OCI-LY1 (cell line): Measurements from ENCODE around the gene PSME2.

Experiments used
- H2AFZ ChIP-seq: fragments of 200-600 bp; sonication (generic), shearing (Covaris generic); 2 replicates; pipeline ENCODE4 v1.6.0; 2014; ENCODE audit warnings: antibody characterized with exemption, mild to moderate bottlenecking, low read length
- H3F3A ChIP-seq: fragments of 200-600 bp; sonication (generic), shearing (Covaris generic); 2 replicates; pipeline ENCODE4 v1.6.0; 2014; ENCODE audit warnings: mild to moderate bottlenecking, antibody characterized with exemption, low read length, moderate library complexity; ENCODE audit not compliant: insufficient read depth
- H3K27ac ChIP-seq: fragments of 200-600 bp; sonication (generic); 2 replicates; pipeline ENCODE4 v1.5.1; 2014; ENCODE audit warnings: low read length, mixed run types, mild to moderate bottlenecking, low read depth; ENCODE audit not compliant: poor library complexity, severe bottlenecking
- H3K27me3 ChIP-seq: fragments of 200-600 bp; sonication (generic); 2 replicates; pipeline ENCODE4 v1.6.0; 2014; ENCODE audit warnings: antibody characterized with exemption, mild to moderate bottlenecking, low read length, moderate library complexity; ENCODE audit not compliant: insufficient read depth
- H3K36me3 ChIP-seq: fragments of 200-600 bp; sonication (generic); 2 replicates; pipeline ENCODE4 v1.6.1; 2014; ENCODE audit warnings: mild to moderate bottlenecking, antibody characterized with exemption, low read length, moderate library complexity, mixed read lengths; ENCODE audit not compliant: insufficient read depth
- H3K4me1 ChIP-seq: fragments of 200-600 bp; sonication (generic); 2 replicates; pipeline ENCODE4 v1.5.1; 2014; ENCODE audit warnings: mild to moderate bottlenecking, low read length, moderate library complexity; ENCODE audit not compliant: insufficient read depth, severe bottlenecking
- H3K4me2 ChIP-seq: fragments of 200-600 bp; sonication (generic), shearing (Covaris generic); 2 replicates; pipeline ENCODE4 v1.6.1; 2014; ENCODE audit warnings: low read length
- H3K4me3 ChIP-seq: fragments of 200-600 bp; sonication (generic); 2 replicates; pipeline ENCODE4 v1.5.1; 2014; ENCODE audit warnings: low read length, low read depth, mild to moderate bottlenecking, mixed read lengths; ENCODE audit not compliant: poor library complexity, severe bottlenecking
- H3K79me2 ChIP-seq: fragments of 200-600 bp; shearing (Covaris generic); 2 replicates; pipeline ENCODE4 v1.6.1; 2016; ENCODE audit warnings: mixed run types, low read length, mixed read lengths; ENCODE audit not compliant: insufficient read depth
- H3K9ac ChIP-seq: fragments of 200-600 bp; sonication (generic), shearing (Covaris generic); 2 replicates; pipeline ENCODE4 v1.6.1; 2014; ENCODE audit warnings: mild to moderate bottlenecking, low read length, mixed read lengths
- H3K9me2 ChIP-seq: fragments of 200-600 bp; sonication (generic), shearing (Covaris generic); 2 replicates; pipeline ENCODE4 v1.6.1; 2014; ENCODE audit warnings: low read depth, mild to moderate bottlenecking, low read length, mixed read lengths
- H3K9me3 ChIP-seq: fragments of 200-600 bp; shearing (Covaris generic); 2 replicates; pipeline ENCODE4 v1.6.1; 2014; ENCODE audit warnings: low read length, mixed read lengths
- H4K20me1 ChIP-seq: fragments of 200-600 bp; sonication (generic), shearing (Covaris generic); 2 replicates; pipeline ENCODE4 v1.6.0; 2016; ENCODE audit warnings: mild to moderate bottlenecking, low read length; ENCODE audit not compliant: insufficient read depth
- EZH2 ChIP-seq: fragments of 200-600 bp; sonication (generic), shearing (Covaris generic); IDR thresholded peaks from 2 replicates; pipeline ENCODE4 v1.8.0; 2017; ENCODE audit warnings: borderline replicate concordance, mixed run types, mild to moderate bottlenecking, antibody characterized with exemption, low read length, moderate library complexity, mixed read lengths
- TF ChIP-seq, protein P1 (sequence below): fragments of 200-600 bp; sonication (generic), shearing (Covaris generic); IDR thresholded peaks from 2 replicates; pipeline ENCODE4 v1.5.1; 2017; ENCODE audit warnings: mild to moderate bottlenecking, antibody characterized with exemption, low read length, moderate library complexity, mixed read lengths

The PSME2 gene

DNA sequence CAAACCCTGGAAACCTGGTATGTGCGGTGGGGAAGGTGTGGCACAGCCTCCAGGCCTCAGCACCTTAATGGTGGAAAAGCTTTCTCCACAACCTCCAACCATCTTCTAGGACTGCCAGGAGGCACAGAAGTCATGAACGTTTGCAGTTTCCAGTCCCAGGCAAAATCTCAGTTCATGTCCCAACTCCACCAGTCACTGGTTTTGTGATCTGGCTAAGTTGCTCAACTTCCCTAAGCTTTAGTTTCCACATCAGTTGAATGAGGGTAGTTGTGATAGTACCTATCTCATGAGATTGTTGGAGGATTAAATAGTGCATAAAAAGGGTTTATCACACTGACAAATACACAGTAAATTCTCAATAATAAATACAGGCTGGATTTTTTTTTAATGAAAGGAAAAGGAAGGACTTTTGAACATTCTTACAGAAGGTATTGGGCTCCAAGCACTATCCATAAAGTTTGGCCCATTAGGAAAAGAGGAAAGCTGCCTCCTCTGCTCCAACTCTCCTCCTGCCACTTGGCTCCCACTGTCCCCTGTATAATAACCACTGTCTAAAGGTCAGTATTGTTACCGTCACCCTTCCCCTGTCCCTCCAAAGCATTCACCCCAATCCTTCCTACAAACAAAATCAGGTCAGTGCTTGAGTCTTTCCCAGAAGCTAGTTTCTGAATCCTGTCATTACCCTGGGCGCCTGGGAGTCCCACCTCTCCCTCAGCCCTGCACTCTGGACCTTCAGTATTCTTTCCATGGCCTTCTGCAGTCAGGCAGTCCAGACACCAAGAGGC, 46.0 kb downstream of the PSME2 start:
- H3K79me2 ChIP-seq, result no peaks in the 10 kb centered on the region
- no peak overlapping the region for H2AFZ ChIP-seq
- H3K4me1 ChIP-seq, result peaks cover 5% of the 10 kb centered on the region
- no peaks in the 10 kb centered on the region for H3K27me3 ChIP-seq
- H3F3A ChIP-seq, result no peaks in the 10 kb centered on the region
- no peak overlapping the region for H3K27ac ChIP-seq
- no peaks in the 10 kb centered on the region for H3K9me2 ChIP-seq
- no peaks in the 10 kb centered on the region for H3K9me3 ChIP-seq
- no peak overlapping the region for H3K4me2 ChIP-seq
- H3K9ac ChIP-seq, result no peak overlapping the region
- H3K36me3 ChIP-seq, result peaks cover 34% of the 10 kb centered on the region
- TF ChIP-seq EZH2, result no peak
- TF ChIP-seq, protein P1, sequence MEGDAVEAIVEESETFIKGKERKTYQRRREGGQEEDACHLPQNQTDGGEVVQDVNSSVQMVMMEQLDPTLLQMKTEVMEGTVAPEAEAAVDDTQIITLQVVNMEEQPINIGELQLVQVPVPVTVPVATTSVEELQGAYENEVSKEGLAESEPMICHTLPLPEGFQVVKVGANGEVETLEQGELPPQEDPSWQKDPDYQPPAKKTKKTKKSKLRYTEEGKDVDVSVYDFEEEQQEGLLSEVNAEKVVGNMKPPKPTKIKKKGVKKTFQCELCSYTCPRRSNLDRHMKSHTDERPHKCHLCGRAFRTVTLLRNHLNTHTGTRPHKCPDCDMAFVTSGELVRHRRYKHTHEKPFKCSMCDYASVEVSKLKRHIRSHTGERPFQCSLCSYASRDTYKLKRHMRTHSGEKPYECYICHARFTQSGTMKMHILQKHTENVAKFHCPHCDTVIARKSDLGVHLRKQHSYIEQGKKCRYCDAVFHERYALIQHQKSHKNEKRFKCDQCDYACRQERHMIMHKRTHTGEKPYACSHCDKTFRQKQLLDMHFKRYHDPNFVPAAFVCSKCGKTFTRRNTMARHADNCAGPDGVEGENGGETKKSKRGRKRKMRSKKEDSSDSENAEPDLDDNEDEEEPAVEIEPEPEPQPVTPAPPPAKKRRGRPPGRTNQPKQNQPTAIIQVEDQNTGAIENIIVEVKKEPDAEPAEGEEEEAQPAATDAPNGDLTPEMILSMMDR, result no peak
- no peak overlapping the region for H3K4me3 ChIP-seq
- H4K20me1 ChIP-seq, result no peaks in the 10 kb centered on the region

DNA sequence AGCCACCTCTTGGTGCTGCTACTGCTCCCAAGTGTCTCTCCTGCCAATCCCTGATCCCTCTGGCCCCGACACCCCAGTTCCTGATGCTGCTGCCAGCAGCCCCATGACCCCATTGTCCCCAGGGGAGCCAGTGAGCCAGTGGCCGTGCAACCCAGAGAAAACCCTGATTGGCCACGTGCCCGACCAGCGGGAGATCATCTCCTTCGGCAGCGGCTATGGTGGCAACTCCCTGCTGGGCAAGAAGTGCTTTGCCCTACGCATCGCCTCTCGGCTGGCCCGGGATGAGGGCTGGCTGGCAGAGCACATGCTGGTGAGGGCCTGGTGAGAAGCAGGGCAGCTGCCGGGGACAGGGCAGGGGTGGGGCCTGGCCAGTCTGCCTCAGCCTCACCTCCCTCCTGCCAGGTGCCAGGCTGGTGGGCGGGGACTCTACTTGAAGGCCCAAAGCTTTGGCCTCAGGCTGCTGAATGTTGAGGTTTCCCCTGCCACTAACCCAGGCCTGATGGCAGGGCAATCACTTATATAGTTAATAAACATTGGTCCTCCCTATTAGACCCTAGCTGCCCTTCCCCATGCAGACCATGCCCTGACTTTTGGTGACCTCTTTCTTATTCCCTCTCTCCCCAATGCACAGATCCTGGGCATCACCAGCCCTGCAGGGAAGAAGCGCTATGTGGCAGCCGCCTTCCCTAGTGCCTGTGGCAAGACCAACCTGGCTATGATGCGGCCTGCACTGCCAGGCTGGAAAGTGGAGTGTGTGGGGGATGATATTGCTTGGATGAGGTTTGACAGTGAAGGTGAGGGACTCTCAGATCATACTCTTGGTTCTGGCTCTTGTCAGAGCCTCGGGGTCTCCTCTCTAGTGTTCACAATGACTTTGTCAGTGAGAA, 47.2 kb downstream of the PSME2 start:
- H3K36me3 ChIP-seq, result peaks cover 28% of the 10 kb centered on the region
- TF ChIP-seq, protein P1, result no peak
- TF ChIP-seq EZH2, result no peak
- no peak overlapping the region for H3K4me3 ChIP-seq
- no peak overlapping the region for H3K27ac ChIP-seq
- H3K79me2 ChIP-seq, result no peaks in the 10 kb centered on the region
- no peaks in the 10 kb centered on the region for H3K9me3 ChIP-seq
- H3K9me2 ChIP-seq, result no peaks in the 10 kb centered on the region
- no peaks in the 10 kb centered on the region for H3K27me3 ChIP-seq
- no peaks in the 10 kb centered on the region for H3F3A ChIP-seq
- H3K4me1 ChIP-seq, result peaks cover 14% of the 10 kb centered on the region
- no peaks in the 10 kb centered on the region for H4K20me1 ChIP-seq
- H3K4me2 ChIP-seq, result no peak overlapping the region
- H3K9ac ChIP-seq, result no peak overlapping the region
- H2AFZ ChIP-seq, result no peak overlapping the region

- Histone ChIP-seq H3K4me1 (peaks cover 19% of the 10 kb centered on the region), H3K9me2 (no peaks in the 10 kb centered on the region), H3K9me3 (no peaks in the 10 kb centered on the region), H3F3A (no peaks in the 10 kb centered on the region), H3K4me3 (no peak overlapping the region), H3K79me2 (no peaks in the 10 kb centered on the region), H3K36me3 (peaks cover 20% of the 10 kb centered on the region), H3K27ac (no peak overlapping the region), H3K4me2 (no peak overlapping the region), H3K27me3 (no peaks in the 10 kb centered on the region), H4K20me1 (no peaks in the 10 kb centered on the region), H3K9ac (no peak overlapping the region), H2AFZ (no peak overlapping the region)
- TF ChIP-seq, protein P1, result no peak
- TF ChIP-seq EZH2, result no peak
These were observed 48.0 kb downstream of the PSME2 start for GRCh38 chr14:24098229-24098926.
